Measurements from ENCODE around the gene ELL.

DNA sequence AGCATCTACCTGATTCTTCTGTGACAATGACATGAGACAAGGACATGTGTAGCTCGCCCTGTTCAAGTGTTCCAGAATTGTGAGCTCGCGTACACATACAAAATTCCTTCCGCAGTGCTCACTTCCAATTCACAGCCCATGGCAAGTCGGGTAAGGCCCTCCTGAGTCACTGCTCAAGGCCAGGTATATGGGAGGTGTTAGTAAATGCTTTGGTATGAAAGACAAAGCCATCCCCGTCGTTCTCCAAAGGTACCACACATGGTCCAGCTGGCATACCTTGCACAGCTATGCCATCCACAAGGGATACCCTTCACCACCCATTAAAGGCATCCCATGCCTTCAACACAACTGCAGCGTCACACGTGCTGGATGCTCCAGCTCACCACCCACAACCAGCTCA is 4.4 kb upstream of the ELL start:
- TF ChIP-seq EP300 (conservative IDR thresholded peaks at IDR 0.05; ENCODE audit: poor library complexity, severe bottlenecking) (no peak), CTCF (IDR thresholded peaks at IDR 0.05; ENCODE audit: poor library complexity, severe bottlenecking) (no peak), RAD21 (conservative IDR thresholded peaks at IDR 0.05) (no peak), TAF1 (IDR thresholded peaks at IDR 0.05; ENCODE audit: low read depth) (no peak), MXI1 (conservative IDR thresholded peaks at IDR 0.05; ENCODE audit: poor library complexity, severe bottlenecking) (no peak)
